NAMALWA (cell line): ENCODE measurements around the gene AKR7A3.
"Not testable (repeated sequence)": the region's sequence is repeated elsewhere in the genome, so short reads cannot be mapped to it uniquely, and the experiment has no call there.

Experiments used
- DNase-seq: peaks from one replicate; pipeline ENCODE4 v3.0.0-alpha.2; 2015; ENCODE audit warnings: low spot score

Gene AKR7A3

GRCh38 chr1:19317126-19317910, 28.7 kb upstream of the AKR7A3 start:
- DNase-seq, result no peak

- DNase-seq, result peak; percentile 91
These were observed 27.0 kb upstream of the AKR7A3 start for GRCh38 chr1:19315378-19316198.

- DNase-seq, result peak; percentile 28
These were observed 25.7 kb upstream of the AKR7A3 start for GRCh38 chr1:19313961-19314882.

GRCh38 chr1:19313636-19313959, 25.0 kb upstream of the AKR7A3 start:
- DNase-seq, result no peak

- DNase-seq, result no peak
These were observed 24.4 kb upstream of the AKR7A3 start for GRCh38 chr1:19312782-19313635.

- peak; percentile 91 for DNase-seq
These were observed 23.6 kb upstream of the AKR7A3 start, which contains the start of the genes AKR7A2 and SLC66A1 for GRCh38 chr1:19311931-19312781. Gene AKR7A2 (minus strand): TSS chr1:19312144. CDS start chr1:19312124, 20 bp downstream. Gene SLC66A1 (plus strand): TSS chr1:19312326. CDS start chr1:19317678, 5,352 bp downstream.

- no peak for DNase-seq
These were observed 22.9 kb upstream of the AKR7A3 start for GRCh38 chr1:19311503-19311930.

- peak; percentile 16 for DNase-seq
These were observed 22.3 kb upstream of the AKR7A3 start for GRCh38 chr1:19310720-19311502.

GRCh38 chr1:19310061-19310460, 21.5 kb upstream of the AKR7A3 start:
- DNase-seq, result no peak

- DNase-seq, result no peak
These were observed 20.7 kb upstream of the AKR7A3 start for GRCh38 chr1:19309123-19309813.

GRCh38 chr1:19308509-19308907, 19.9 kb upstream of the AKR7A3 start:
- no peak for DNase-seq

- no peak for DNase-seq
These were observed 19.4 kb upstream of the AKR7A3 start for GRCh38 chr1:19307794-19308508.

GRCh38 chr1:19306941-19307340, 18.4 kb upstream of the AKR7A3 start:
- no peak for DNase-seq

GRCh38 chr1:19305880-19306279, 17.3 kb upstream of the AKR7A3 start:
- DNase-seq, result no peak

GRCh38 chr1:19304081-19304480, 15.5 kb upstream of the AKR7A3 start:
- not testable (repeated sequence) for DNase-seq

GRCh38 chr1:19300211-19300610, 11.6 kb upstream of the AKR7A3 start:
- peak; percentile 28 for DNase-seq

GRCh38 chr1:19294638-19295037, 6.1 kb upstream of the AKR7A3 start:
- peak; percentile 1 for DNase-seq

- DNase-seq, result no peak
These were observed 674 bp upstream of the AKR7A3 start for GRCh38 chr1:19289244-19289643.
